NCI-H2107 (cell line): ENCODE measurements around the gene MAGEA8.
"Not testable (repeated sequence)": the region's sequence is repeated elsewhere in the genome, so short reads cannot be mapped to it uniquely, and the experiment has no call there.

Source experiments
- DNase-seq: peaks from one replicate; lab custom pipeline; 2025; lab: John Stamatoyannopoulos, UW

Gene MAGEA8

DNA sequence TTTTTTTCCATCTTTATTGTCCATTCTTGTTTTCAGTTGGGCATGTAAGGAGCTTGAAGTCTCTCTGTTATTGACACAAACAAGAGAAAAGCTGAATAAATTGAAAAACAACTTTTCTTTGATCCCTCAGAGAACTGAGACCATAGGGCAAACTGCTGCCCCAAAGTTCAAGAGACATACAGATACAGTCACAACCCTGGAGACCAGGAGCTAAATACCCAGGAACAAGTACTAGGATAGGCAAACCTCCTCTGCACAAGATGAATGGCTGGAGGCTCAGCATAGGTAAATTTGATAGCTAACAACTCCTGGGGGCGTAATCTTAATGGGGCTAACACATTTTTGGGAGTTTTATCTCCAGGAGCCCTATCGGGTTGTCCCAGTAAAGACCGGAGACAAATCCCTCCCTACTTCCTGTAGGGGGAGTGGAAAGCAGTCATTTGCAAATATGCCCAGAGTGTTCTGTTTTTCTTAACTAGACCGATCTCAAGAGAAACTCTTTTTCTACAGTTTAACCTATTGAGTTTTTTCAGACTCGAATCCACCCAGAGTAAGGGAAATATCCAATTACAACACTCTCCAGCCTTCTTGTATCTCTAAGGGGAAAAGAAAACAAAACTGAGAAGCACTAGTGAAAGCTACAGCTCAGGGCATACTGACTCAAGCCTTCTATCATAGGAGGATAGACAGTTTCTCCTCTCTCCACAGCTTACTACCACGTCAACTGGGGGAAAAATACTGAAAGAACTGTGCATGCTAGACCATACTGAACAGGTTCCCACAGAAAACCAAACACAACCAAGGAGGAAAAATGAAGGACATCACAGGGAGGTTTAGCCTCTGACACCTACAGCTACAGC lies 23.1 kb downstream of the MAGEA8 start:
- no peak for DNase-seq

DNA sequence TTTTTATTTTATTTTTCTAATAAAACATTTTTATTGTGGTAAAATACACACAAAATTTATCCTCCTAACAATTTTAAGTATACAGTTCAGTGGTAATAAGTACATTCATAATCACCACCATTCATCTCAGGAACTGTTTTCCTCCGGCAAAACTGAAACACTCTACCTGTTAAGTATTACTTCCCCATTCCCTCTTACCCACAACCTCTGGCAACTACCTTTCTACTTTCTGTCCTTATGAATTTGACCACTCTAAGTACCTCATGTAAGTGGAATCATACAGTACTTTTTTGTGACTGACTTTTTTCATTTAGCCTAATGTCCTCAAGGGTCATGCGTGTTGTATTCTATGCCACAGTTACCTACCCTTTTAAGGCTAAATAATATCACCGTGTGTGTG lies 27.3 kb downstream of the MAGEA8 start:
- no peak for DNase-seq

DNA sequence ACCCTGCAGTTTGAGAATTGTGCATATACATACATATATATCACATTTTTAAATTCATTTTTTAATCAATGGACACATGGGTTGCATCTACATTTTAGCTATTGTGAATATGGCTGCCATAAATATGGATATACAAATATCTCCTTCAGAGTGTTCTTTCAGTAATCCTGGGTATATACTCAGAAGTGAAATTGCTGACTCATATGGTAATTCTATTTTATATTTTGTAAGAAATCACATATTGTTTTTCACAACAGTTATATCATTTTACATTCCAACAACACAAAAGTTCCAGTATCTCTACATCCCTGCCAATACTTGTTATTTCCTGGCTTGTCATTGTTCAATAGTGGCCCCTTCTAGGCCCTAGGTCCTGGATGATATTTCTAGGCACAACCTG lies 27.7 kb downstream of the MAGEA8 start:
- DNase-seq, result no peak

DNA sequence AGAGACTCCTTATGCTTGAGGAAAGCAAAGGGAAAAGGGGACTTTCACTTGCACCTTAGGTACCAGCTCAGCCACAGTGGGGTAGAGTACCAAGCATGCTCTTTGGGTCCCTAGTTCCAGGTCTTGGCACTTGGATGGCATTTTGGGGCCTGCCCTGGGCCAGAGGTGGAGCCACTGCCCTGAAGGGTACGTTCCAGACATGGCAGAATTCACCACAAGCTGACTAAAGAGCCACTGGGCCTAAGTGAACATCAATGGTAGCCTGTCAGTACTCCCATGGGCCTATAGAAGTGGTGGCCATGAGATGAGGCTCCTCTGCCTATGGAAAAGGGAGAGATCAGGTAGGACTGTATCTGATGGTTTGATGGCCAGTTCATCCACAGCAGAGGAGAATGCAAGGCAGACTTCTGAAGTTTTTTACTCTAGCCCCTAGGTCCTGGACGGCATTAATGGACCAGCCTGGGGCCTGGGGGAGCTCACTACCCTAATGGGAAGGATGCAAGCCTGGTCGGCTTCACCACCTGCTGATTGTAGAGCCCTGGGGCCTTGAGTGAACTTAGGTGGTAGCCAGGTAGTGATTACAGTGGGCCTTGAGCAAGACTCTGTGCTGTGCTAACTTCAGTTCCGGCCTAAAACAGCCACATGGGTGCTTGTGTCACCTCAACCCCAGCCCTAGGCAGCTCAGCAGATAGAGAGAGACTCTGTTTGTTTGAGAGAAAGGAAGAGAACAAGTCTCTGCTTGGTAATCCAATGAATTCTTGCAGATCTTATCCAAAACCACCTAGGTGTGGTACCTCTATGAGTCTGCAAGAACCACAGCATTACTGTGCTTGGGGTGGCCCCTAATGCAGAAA lies 28.6 kb downstream of the MAGEA8 start:
- no peak for DNase-seq

DNA sequence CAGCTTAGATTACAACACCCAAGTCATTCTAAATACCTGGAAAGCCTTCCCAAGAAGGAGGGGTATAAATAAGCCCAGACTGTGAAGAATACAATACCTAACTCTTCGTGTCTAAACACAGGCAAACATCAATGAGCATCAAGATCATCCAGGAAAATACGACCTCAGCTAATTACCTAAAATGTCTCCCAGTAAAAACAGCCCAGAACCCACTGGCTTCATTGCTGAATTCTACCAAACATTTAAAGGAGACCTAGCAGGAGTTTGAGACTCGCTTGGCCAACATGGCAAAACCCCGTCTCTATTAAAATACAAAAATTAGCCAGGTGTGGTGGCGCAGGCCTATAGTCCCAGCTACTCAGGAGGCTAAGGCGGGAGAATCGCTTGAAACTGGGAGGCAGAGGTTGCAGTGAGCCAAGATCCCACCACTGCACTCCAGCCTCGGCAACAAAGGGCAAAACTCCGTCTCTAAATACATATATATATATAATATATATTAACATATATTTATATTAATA lies 29.3 kb downstream of the MAGEA8 start:
- DNase-seq, result no peak

DNA sequence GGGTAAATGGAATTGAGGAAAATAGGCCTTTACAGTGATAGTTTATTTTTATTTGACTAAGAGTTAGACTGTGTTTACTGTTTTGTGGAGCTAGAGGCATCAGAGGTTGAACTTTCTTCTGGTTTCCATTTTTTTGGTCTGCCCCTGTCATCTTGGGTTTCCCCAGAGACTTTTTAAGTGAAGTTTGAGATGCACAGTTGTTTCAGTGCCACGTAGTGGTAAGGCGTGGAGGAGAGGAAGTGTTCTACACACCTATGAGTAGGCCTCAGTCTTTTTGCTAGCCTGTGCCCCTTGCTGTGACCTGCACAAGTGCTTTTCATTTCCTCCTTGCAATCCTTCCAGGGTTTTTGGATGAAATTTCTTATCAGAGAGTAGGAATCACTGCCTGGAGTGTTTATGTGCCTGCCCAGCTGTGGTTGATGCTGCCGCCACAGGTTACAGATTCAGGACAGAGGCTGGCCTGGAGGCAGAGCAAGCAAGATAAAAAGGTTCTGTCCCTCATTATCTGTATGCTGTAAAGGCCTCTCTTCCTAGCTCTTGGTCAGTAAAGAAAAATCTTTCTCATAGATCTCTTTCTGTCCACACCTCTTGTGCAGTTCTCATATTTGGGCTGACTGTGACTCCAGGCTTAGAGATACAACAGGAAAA lies 35.9 kb downstream of the MAGEA8 start:
- no peak for DNase-seq

DNA sequence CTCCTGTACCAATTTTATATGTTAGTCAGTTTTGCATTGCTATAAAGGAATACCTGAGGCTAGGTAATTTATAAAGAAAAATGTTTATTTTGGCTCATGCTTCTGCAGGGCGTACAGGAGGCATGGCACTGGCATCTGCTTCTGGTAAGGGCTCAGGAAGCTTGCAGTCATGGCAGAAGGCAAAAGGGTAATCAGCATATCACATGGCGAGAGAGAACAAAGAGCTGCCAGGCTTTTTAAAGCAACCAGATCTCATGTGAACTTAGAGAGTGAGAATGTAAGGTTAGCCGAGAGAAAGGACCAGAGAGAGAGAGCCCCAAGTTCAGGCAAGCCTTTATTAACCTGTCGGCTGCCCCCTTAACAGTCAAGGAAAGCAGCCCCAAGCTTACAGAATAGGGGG lies 42.9 kb downstream of the MAGEA8 start:
- not testable (repeated sequence) for DNase-seq

DNA sequence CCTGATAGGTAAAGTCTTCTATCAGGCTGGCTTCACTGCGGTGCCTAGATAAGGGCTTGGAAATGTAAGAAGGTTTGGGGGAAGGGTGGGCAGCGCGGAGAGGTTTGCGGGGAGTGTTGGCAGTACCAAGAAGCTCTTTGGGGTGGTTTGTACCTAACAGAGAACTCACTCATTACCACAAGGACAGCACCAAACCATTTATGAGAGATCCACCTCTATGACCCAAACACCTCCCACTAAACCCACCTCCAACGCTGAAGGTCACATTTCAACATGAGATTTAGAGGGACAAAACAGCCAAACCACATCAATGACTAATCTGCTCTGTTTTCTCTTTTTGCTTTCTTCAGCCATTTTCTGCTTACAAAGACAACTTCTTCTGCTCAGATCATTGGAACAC lies 43.5 kb downstream of the MAGEA8 start:
- DNase-seq, result not testable (repeated sequence)

DNA sequence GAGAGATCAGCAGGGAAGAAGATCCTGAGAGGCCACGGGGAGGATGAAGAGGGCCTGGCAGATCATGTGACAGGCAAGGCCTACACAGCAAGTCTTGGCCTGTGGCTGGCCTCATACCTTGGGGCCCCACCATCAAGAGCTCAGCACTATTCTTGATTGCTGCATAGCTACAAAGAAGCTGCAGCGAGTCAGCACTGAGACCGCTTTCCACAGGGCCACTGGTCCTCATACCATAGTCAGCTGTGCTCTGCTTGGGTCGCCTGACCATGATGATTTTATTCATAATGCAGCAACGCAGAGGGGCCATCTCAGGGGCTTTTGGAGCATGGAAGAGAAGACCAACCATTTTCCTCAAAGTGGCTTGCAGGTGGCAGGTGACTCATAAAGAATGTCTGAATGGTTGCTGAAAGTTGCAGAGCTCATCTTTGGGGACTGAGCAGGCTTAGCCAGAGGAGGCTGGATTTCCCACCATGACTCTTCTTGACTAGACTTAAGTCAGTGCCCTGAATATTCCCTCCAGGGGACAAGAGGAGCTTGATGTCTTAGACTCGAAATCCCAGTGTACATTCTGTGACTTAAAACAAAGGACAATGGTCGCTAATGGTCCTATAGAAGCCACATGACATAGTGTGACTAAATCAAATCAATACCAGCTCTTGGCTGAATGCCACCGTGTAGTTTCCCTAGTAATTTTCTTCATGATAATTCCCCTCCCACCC lies 46.4 kb downstream of the MAGEA8 start:
- DNase-seq, result not testable (repeated sequence)

DNA sequence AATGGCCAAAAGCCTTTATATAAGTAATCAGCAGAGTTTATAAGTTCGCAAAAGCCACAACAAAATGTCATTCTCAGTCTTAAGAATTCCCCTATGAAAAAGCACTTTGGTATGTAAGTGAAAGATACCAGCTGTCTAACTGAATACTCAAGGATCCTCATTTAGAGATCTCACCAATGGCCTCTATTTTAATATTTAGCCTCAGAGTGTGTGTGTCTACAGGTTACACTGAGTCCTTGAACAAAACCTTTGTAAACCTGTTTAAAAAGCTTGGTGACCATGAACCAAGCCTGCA lies 46.9 kb downstream of the MAGEA8 start:
- not testable (repeated sequence) for DNase-seq

DNA sequence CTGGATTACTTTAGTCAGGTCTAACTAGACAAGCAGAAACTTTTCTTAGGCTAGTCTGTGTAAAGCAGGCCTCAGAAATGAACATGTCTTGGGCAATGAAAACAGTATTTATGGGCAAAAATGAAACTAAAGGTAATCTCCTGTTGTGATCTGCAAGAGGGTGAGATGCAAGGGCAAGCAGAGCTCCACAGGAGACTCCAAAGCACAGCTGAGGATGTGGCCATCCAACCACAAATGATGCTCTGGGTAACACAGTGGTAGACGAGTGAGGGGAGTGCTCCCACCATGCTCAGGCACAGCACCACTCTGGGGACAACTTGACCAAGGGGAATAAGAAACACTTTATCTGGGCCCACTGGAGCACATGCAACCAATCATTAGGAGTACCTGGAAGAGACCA lies 47.7 kb downstream of the MAGEA8 start:
- not testable (repeated sequence) for DNase-seq

DNA sequence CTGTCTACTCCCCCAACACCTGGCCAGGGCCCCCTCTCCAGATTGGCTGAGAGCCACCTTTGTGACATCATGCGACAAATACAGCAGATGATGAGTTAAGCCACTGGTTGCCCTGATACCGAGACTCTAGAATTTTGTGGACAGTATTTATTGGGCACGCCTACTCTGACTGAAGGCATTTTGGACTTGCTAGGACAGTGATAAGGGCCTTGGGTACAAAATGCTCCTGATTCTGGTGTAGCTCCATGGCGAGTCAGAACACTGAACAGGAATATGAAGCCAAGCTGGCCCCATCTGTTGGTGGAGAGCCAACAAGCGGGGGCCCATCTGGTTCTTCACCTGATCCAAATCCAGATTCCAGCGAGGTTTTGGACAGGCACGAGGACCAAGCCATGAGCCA lies 48.4 kb downstream of the MAGEA8 start, which contains the start of gene HSFX4:
TSS of gene HSFX4 (plus strand) at position 174 of the 400 bp plus-strand sequence. CDS start at position 246, 72 bp downstream.
- DNase-seq, result not testable (repeated sequence)

DNA sequence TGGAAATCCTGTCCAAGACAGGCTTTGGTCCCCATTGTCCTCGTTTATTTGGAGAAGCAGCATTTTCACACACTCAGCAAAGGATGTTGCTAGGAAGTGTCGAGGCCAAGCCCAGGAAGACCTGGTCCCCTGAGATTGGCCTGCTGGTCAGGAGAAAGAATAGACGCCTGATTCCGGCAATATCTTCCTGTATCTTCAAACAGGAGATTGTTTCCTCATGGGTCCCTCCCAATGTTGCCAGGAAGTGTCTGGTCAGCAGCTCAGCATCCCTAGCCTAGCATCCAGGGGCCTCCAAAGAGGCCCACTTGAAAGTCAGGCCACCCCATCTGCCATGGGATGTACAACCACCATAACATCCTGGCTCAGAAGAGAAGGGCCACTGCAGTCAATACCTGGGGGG lies 50.4 kb downstream of the MAGEA8 start:
- DNase-seq, result not testable (repeated sequence)

DNA sequence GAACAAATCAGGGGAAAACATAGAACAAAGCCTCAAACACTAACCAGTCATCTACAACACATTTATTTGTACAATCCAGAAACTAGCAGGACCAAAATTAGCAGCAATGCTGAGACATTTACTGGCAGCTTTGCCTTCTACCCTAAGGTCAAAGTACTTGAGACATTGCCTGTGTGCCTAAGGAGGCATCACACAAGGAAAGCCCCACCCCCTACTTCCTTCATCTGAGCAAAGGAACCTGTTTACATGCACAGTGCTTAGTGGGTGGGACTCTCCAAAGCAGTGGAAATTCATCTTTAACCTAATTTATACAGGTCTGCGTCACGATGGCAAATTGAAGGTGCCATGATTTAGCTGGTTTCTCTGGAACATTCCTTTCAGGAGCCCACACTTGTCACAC lies 51.2 kb downstream of the MAGEA8 start:
- not testable (repeated sequence) for DNase-seq

DNA sequence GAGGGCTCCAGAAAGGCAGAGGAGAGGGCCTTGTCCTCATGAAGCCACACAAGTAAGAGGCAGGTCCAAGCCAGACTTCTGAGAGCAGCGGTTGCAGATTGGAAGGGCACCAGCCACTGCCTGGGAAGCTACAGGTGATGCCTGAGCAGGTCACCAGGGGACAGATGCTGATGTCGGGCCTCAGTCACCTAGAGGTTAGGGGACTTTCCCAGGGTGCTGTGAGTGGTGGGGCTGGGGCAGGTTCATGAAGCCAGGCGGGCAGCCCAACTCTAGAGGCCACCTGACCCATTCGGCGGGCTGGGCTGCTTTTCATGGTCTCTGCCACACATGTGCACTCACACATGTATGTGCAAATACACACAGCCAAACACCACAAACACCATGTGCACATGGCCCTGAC lies 52.0 kb downstream of the MAGEA8 start:
- DNase-seq, result not testable (repeated sequence)

DNA sequence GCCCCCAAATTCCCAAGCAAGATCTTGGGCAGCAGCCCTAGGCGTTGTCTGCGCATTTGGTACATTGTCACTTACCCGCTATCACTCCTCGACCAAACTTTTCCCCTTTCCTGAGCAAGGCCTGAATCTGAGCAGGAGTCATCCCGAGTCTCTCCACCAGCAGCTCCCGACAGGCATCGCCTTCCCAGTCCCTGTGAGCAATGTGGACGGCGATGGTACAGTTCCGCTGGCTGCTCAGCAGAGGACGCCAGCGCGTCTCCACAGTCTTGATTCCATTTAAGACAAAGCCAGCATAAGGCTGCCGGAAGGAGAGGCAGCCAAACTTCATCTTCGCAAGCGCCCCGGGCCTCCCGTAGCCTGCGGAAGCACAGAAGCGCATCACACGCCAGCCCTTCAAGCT lies 52.6 kb downstream of the MAGEA8 start:
- DNase-seq, result not testable (repeated sequence)
